Measurements from ENCODE around the gene FECH. TPM values are rescaled to one million over a fixed set of nuclear protein-coding genes. Genes with fewer than 3 reads are reported as not detected.

The FECH gene
- total and polyA plus RNA-seq, 9 of the 15 experiments (the other 6 are each of a cell fraction or from before 2014, with no cell fraction given), result 19.8 to 170 (median 56.8) TPM

DNA sequence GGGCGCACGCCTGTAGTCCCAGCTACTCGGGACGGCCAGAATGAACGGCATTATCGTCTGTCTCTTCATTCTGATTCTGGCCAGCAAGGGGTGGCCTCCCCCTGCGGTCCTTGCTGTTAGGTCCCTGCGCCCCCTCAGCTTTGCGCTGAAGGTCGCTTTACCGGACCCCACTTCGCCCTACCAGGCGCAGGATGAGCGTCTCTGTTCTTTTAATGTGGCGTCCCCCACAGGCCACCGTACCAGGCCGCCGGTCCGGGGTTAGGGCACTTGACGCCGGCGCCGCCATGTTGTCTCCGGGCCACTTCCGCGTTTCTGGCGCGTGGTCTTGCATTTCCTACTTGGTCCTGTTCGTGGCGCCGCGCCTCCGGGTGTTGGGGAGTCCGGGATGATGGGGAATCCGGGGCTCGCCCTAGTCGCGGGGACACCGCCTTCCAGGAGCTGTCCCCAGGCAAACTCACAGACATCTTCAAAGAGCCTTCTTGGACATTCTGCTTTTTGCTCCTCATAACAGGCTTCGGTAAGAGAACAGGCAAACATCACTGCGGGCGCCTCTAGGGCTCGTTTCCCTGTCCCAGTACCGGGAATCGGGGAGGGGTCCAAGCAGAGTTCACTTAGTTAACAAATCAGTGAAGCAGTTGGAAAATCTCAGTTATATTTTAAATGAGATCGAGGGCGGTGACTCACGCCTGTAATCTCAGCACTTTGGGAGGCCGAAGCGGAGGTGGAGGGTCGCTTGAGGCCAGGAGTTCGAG lies 43.7 kb upstream of the FECH start (continued):
- TF ChIP-seq FIP1L1 (IDR thresholded peaks at IDR 0.05; ENCODE audit: low read depth, low read length, poor library complexity, severe bottlenecking) (no peak), BRCA1 (IDR thresholded peaks at IDR 0.05) (no peak), BRCA1 (CRISPR knock-in tag; IDR thresholded peaks at IDR 0.05) (no peak), ATF1 (CRISPR knock-in tag; IDR thresholded peaks at IDR 0.05) (no peak), ATF1 (tag; IDR thresholded peaks at IDR 0.05) (peak; percentile 74), ETS2 (tag; IDR thresholded peaks at IDR 0.05; ENCODE audit: borderline replicate concordance, poor library complexity, severe bottlenecking) (no peak), SIX5 (IDR thresholded peaks at IDR 0.05; ENCODE audit: borderline replicate concordance in 1 of 2, insufficient read depth in 1 of 2, low read depth in 1 of 2, low read length in 2 of 2) (peak; percentile 55 to 72; a peak in 3 of 4 replicates), ZNF699 (CRISPR knock-in tag; IDR thresholded peaks at IDR 0.05; ENCODE audit: insufficient replicate concordance) (no peak), RAD21 (CRISPR knock-in tag; conservative IDR thresholded peaks at IDR 0.05 in 1 of 2, IDR thresholded peaks at IDR 0.05 in 1 of 2) (peak; percentile 82), MTF1 (CRISPR knock-in tag; IDR thresholded peaks at IDR 0.05; ENCODE audit: borderline replicate concordance) (no peak), MTA1 (IDR thresholded peaks at IDR 0.05; ENCODE audit: borderline replicate concordance) (no peak), PTTG1 (tag; IDR thresholded peaks at IDR 0.05; ENCODE audit: low read depth) (no peak), POLR2B (IDR thresholded peaks at IDR 0.05; ENCODE audit: low read depth, partially characterized antibody) (no peak), ZNF707 (CRISPR knock-in tag; conservative IDR thresholded peaks at IDR 0.05) (no peak), CC2D1A (IDR thresholded peaks at IDR 0.05) (0 out of 2 replicates have a peak, but pooled peaks have one; percentile 27), PRMT5 (CRISPR knock-in tag; IDR thresholded peaks at IDR 0.05) (no peak), ELF4 (CRISPR knock-in tag; IDR thresholded peaks at IDR 0.05) (peak; percentile 90)
- TF ChIP-seq, protein P1, sequence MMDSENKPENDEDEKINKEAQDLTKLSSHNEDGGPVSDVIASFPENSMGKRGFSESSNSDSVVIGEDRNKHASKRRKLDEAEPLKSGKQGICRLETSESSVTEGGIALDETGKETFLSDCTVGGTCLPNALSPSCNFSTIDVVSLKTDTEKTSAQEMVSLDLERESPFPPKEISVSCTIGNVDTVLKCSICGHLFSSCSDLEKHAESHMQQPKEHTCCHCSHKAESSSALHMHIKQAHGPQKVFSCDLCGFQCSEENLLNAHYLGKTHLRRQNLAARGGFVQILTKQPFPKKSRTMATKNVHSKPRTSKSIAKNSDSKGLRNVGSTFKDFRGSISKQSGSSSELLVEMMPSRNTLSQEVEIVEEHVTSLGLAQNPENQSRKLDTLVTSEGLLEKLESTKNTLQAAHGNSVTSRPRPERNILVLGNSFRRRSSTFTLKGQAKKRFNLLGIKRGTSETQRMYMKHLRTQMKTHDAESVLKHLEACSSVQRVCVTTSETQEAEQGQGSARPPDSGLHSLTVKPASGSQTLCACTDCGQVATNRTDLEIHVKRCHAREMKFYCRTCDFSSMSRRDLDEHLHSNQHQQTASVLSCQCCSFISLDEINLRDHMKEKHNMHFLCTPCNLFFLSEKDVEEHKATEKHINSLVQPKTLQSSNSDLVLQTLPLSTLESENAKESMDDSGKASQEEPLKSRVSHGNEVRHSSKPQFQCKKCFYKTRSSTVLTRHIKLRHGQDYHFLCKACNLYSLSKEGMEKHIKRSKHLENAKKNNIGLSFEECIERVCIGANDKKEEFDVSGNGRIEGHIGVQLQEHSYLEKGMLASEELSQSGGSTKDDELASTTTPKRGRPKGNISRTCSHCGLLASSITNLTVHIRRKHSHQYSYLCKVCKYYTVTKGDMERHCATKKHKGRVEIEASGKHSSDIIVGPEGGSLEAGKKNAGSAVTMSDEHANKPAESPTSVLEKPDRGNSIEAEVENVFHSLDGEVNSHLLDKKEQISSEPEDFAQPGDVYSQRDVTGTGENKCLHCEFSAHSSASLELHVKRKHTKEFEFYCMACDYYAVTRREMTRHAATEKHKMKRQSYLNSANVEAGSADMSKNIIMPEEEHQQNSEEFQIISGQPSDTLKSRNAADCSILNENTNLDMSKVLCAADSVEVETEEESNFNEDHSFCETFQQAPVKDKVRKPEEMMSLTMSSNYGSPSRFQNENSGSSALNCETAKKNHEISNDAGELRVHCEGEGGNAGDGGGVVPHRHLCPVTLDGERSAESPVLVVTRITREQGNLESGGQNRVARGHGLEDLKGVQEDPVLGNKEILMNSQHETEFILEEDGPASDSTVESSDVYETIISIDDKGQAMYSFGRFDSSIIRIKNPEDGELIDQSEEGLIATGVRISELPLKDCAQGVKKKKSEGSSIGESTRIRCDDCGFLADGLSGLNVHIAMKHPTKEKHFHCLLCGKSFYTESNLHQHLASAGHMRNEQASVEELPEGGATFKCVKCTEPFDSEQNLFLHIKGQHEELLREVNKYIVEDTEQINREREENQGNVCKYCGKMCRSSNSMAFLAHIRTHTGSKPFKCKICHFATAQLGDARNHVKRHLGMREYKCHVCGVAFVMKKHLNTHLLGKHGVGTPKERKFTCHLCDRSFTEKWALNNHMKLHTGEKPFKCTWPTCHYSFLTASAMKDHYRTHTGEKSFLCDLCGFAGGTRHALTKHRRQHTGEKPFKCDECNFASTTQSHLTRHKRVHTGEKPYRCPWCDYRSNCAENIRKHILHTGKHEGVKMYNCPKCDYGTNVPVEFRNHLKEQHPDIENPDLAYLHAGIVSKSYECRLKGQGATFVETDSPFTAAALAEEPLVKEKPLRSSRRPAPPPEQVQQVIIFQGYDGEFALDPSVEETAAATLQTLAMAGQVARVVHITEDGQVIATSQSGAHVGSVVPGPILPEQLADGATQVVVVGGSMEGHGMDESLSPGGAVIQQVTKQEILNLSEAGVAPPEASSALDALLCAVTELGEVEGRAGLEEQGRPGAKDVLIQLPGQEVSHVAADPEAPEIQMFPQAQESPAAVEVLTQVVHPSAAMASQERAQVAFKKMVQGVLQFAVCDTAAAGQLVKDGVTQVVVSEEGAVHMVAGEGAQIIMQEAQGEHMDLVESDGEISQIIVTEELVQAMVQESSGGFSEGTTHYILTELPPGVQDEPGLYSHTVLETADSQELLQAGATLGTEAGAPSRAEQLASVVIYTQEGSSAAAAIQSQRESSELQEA (IDR thresholded peaks at IDR 0.05; ENCODE audit: low read depth), result peak; percentile 97
- TF ChIP-seq, protein P2, sequence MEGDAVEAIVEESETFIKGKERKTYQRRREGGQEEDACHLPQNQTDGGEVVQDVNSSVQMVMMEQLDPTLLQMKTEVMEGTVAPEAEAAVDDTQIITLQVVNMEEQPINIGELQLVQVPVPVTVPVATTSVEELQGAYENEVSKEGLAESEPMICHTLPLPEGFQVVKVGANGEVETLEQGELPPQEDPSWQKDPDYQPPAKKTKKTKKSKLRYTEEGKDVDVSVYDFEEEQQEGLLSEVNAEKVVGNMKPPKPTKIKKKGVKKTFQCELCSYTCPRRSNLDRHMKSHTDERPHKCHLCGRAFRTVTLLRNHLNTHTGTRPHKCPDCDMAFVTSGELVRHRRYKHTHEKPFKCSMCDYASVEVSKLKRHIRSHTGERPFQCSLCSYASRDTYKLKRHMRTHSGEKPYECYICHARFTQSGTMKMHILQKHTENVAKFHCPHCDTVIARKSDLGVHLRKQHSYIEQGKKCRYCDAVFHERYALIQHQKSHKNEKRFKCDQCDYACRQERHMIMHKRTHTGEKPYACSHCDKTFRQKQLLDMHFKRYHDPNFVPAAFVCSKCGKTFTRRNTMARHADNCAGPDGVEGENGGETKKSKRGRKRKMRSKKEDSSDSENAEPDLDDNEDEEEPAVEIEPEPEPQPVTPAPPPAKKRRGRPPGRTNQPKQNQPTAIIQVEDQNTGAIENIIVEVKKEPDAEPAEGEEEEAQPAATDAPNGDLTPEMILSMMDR (IDR thresholded peaks at IDR 0.05 in 2 of 3, conservative IDR thresholded peaks at IDR 0.05 in 1 of 3; ENCODE audit: insufficient read depth in 2 of 3, low read depth in 1 of 3, low read length in 3 of 3), result peak; percentile 78 to 83 (median 78)
